ENCODE measurements around the gene GOLGA6L2.

DNA sequence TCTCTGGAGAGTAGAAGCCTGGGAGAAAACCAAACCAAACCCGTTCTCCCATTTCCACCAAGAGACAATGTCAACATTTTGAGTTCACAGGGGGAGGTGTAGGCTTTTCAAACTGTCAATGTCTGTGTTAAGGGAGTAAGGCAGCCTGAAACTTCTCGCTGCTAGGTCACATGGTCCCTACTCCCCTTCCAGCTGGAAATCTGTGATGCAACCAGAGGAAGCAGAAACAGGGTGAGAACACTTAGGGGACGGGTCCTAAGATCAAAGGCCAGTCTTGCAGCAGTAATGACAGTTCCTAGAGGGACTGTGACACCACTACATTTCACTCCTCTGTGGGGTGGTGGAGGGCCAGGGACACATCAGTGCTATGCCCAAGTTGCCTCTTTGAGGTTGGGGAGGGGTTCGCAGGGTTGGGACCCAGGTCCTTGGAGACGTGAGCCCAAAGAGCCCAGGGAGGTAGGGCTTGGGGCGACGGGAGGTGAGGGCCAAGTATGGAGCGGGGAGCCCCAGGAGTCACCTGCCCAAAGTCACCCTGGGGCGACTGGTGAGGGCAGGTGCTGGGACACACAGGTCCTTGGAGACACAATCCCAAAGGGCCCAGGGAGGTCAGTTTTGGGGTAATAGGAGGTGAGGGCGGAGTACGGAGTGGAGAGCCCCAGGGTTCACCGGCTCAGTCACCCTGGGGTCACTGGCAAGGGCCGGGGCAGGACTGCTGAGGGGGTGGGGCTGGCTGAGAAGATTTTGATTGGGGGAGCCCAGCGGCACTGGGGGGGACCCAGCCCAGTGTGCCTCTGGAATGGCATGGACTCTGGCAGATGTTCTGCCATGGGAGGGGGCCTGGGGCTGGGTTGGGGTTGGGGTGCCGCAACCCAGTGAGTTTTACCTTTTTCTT, 582 bp downstream of the GOLGA6L2 start:
- TF ChIP-seq POLR2AphosphoS5 (IDR thresholded peaks at IDR 0.05; ENCODE audit: low read depth, low read length) (no peak), POLR2A (IDR thresholded peaks at IDR 0.05; ENCODE audit: low read depth, low read length) (no peak)

Measured in GM12891 (cell line).